Glomerular endothelial cell (primary cell): Measurements from ENCODE around the gene DOK5. TPM values are rescaled to one million over a fixed set of nuclear protein-coding genes. Genes with fewer than 3 reads are reported as not detected.
A peak's percentile ranks its signal among the peaks of the same experiment; 100 is the strongest.

Source experiments
- DNase-seq: peaks from one replicate; pipeline ENCODE4 v3.0.0-alpha.2; 2011; ENCODE audit warnings: low read depth, low spot score; ENCODE audit errors: extremely low read depth
- total RNA-seq: library from RNA; depleted of rRNA; stranded (reverse); fragments of >200 nt; gene quantifications from 2 replicates; pipeline ENCODE4 v1.2.3, GENCODE V29; 2015

DOK5 gene
- total RNA-seq, 1 donor from 2014 or later = 1.5 TPM

- peak; percentile 29 for DNase-seq
Measured at GRCh38 chr20:54680872-54681619, 205.7 kb downstream of the DOK5 start.

- DNase-seq = no peak
Measured at GRCh38 chr20:54681869-54682268, 206.5 kb downstream of the DOK5 start.

- no peak for DNase-seq
Measured at GRCh38 chr20:54688476-54688875, 213.1 kb downstream of the DOK5 start.

- no peak for DNase-seq
Measured at GRCh38 chr20:54690323-54690722, 214.9 kb downstream of the DOK5 start.

- no peak for DNase-seq
Measured at GRCh38 chr20:54691327-54691726, 215.9 kb downstream of the DOK5 start.

- DNase-seq = no peak
Measured at GRCh38 chr20:54692168-54692887, 216.9 kb downstream of the DOK5 start.

- DNase-seq = no peak
Measured at GRCh38 chr20:54694516-54694915, 219.1 kb downstream of the DOK5 start.

GRCh38 chr20:54698373-54698772 lies 223.0 kb downstream of the DOK5 start:
- DNase-seq = no peak
